RPMI8226 (cell line): ENCODE data around the gene CSAG3.
"Not testable (repeated sequence)": the region's sequence is repeated elsewhere in the genome, so short reads cannot be mapped to it uniquely, and the experiment has no call there.

Experiments used
- DNase-seq: peaks from one replicate; pipeline ENCODE4 v3.0.0-alpha.2; 2015

The CSAG3 gene

GRCh38 chrX:152758918-152759317, at the start of gene CSAG3:
Gene CSAG3, plus strand, starts transcription at chrX:152759218.
- DNase-seq, result not testable (repeated sequence)

- DNase-seq, result not testable (repeated sequence)
Measured at GRCh38 chrX:152713195-152713594, 45.8 kb upstream of the CSAG3 start.

GRCh38 chrX:152713815-152714787, 44.9 kb upstream of the CSAG3 start, which contains the start of gene MAGEA2B:
Gene MAGEA2B, plus strand, starts transcription at chrX:152714628. Its CDS starts 2,479 bp downstream, at chrX:152717107.
- DNase-seq, result not testable (repeated sequence)

GRCh38 chrX:152725409-152725808, 33.6 kb upstream of the CSAG3 start:
- no peak for DNase-seq

GRCh38 chrX:152733261-152733975, 25.6 kb upstream of the CSAG3 start, which contains the start of the genes CSAG1 and MAGEA12:
Gene CSAG1, minus strand, starts transcription at chrX:152733721. Its CDS starts 1,261 bp downstream, at chrX:152732460.
Gene MAGEA12, plus strand, starts transcription at chrX:152733757. Its CDS starts 2,405 bp downstream, at chrX:152736162.
- peak; percentile 53 for DNase-seq

GRCh38 chrX:152734143-152734858, 24.7 kb upstream of the CSAG3 start:
- not testable (repeated sequence) for DNase-seq

- no peak for DNase-seq
Measured at GRCh38 chrX:152735101-152735500, 23.9 kb upstream of the CSAG3 start.

- DNase-seq, result no peak
Measured at GRCh38 chrX:152735860-152736511, 23.0 kb upstream of the CSAG3 start.

GRCh38 chrX:152736528-152736927, 22.5 kb upstream of the CSAG3 start:
- not testable (repeated sequence) for DNase-seq

- no peak for DNase-seq
Measured at GRCh38 chrX:152738560-152738959, 20.5 kb upstream of the CSAG3 start.

GRCh38 chrX:152753686-152754650, 5.0 kb upstream of the CSAG3 start, which contains the start of gene MAGEA2:
Gene MAGEA2, minus strand, starts transcription at chrX:152753842. Its CDS starts 2,479 bp downstream, at chrX:152751363.
- not testable (repeated sequence) for DNase-seq

- DNase-seq, result not testable (repeated sequence)
Measured at GRCh38 chrX:152754871-152755270, 4.1 kb upstream of the CSAG3 start.

- not testable (repeated sequence) for DNase-seq
Measured at GRCh38 chrX:152759544-152759943, 526 bp downstream of the CSAG3 start.

GRCh38 chrX:152761582-152761981, 2.6 kb downstream of the CSAG3 start:
- not testable (repeated sequence) for DNase-seq

GRCh38 chrX:152766562-152766961, 7.5 kb downstream of the CSAG3 start:
- DNase-seq, result not testable (repeated sequence)

GRCh38 chrX:152769549-152770289, 10.7 kb downstream of the CSAG3 start, which contains the start of gene MAGEA6:
Gene MAGEA6, minus strand, starts transcription at chrX:152769689. Its CDS starts 2,039 bp downstream, at chrX:152767650.
- not testable (repeated sequence) for DNase-seq

- DNase-seq, result not testable (repeated sequence)
Measured at GRCh38 chrX:152787062-152787461, 28.0 kb downstream of the CSAG3 start.

GRCh38 chrX:152798945-152799344, 39.9 kb downstream of the CSAG3 start:
- DNase-seq, result no peak

GRCh38 chrX:152806035-152806434, 47.0 kb downstream of the CSAG3 start:
- no peak for DNase-seq
